ENCODE results near the gene RESF1.

Gene RESF1

GRCh38 chr12:31959701-31960391, 631 bp downstream of the RESF1 start:
- peak; percentile 90 for DNase-seq

DNA sequence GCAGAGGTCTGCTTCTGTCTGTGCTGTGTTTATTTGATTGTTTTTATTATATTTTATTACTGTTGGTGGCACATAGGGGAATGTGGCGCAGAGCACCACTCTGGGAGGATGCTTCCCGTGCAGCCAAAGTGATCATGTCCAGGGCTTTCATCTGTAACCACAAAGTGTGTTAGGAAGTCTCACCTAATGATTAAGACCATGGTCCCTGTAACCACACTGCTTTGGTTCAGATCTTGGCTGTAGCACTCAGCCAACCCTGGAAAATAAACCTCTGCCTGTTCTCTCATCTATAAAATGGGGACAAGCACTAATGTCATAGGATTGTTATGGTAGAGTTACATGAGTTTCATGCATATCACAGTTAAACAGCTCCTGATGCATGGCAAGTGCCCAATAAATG, 1.9 kb downstream of the RESF1 start:
- no peak for DNase-seq

- DNase-seq: no peak
Observed at GRCh38 chr12:31962076-31962475, 2.9 kb downstream of the RESF1 start.

GRCh38 chr12:31964280-31964679, 5.1 kb downstream of the RESF1 start:
- DNase-seq: no peak

- DNase-seq: no peak
Observed at GRCh38 chr12:31965090-31965489, 5.9 kb downstream of the RESF1 start.

GRCh38 chr12:31966558-31967205, 7.5 kb downstream of the RESF1 start:
- DNase-seq: no peak

- DNase-seq: no peak
Observed at GRCh38 chr12:31967539-31967938, 8.3 kb downstream of the RESF1 start.

- DNase-seq: no peak
Observed at GRCh38 chr12:31970199-31970598, 11.0 kb downstream of the RESF1 start.

GRCh38 chr12:31973818-31974217, 14.6 kb downstream of the RESF1 start:
- no peak for DNase-seq

- no peak for DNase-seq
Observed at GRCh38 chr12:31974673-31975072, 15.5 kb downstream of the RESF1 start.

DNA sequence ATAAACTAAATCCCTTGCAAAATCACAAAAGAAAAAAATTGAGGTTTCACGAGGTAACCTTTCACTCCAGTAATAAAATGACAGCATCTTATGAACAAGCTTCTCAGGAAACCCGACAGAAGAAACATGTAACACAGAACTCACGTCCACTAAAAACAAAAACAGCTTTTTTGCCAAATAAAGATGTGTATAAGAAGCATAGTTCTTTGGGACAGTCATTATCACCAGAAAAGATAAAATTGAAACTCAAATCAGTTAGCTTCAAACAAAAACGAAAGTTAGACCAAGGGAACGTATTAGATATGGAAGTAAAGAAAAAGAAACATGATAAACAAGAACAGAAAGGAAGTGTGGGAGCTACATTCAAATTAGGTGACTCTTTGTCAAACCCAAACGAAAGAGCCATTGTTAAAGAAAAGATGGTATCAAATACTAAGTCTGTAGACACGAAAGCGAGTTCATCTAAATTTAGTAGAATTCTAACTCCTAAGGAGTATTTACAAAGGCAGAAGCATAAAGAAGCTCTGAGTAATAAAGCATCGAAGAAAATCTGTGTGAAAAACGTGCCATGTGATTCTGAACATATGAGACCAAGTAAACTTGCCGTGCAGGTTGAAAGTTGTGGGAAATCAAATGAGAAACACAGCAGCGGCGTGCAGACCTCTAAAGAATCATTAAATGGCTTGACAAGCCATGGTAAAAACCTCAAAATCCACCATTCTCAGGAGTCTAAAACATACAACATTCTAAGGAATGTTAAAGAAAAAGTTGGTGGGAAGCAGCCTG, 25.8 kb downstream of the RESF1 start:
- DNase-seq: no peak

DNA sequence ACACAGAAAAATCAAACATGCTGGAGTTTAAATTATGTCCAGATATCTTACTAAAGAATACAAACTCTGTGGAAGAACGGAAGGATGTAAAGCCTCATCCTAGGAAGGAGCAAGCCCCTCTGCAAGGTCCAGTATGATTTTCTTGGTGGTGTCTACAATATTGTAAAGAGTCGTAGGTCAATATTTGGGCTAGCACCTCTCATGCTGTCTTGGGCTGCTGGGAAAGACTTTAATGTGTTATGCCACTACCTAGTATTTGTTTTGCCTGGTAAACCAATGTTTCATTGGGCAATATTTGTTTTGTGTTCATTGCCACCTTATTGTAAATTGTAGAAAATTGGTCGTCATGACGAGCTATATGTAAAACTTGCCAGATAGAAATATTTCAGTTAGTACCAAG, 26.6 kb downstream of the RESF1 start:
- DNase-seq: no peak

- DNase-seq: no peak
Observed at GRCh38 chr12:31989571-31990362, 30.6 kb downstream of the RESF1 start.

DNA sequence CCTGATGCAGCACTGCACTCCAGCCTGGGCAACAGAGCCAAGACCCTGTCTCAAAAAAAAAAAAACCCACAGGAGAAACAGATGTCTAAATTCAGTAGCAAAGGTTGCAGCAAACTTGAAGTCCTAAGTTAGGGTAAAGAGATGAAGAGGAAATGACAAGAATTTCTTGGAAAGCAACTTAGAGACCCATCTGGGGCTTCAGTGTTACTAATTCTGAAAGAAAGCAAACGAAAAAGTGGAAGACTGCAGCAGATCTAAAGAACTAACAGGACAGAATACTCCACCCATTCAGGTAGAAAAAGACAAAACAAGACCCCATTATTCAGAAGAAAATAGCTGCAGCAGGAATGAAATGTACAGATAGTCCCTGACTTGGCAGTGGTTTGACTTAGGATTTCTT, 31.9 kb downstream of the RESF1 start:
- DNase-seq: no peak

GRCh38 chr12:31991815-31992214, 32.6 kb downstream of the RESF1 start:
- no peak for DNase-seq

GRCh38 chr12:31999692-32000091, 40.5 kb downstream of the RESF1 start:
- no peak for DNase-seq

DNA sequence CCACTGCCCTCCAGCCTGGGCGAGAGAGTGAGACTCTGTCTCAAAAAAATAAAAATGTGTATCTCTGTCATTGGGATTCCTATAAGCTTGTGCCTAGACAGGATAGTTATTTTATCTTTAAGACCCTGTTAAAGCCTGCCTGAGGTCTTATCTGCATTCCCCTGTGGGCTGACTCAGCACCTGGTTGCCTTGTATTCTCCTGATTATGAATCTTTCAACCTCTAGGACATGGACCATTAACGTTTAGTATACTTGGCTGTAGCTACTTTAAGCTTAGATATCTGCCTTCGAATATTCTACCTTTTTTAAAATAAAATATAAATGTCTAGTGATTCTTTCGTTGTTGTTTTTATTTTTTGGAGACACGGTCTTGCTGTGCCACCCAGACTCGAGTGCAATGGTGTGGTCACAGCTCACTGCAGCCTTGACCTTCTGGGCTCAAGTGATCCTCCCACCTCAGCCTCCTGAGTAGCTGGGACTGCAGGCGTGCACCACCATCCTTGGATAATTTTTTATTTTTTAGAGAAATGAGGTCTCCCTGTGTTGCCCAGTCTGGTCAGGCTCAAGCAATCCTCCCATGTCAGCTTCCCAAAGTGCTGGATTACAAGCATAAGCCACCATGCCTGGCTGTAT, 41.3 kb downstream of the RESF1 start:
- DNase-seq: no peak

GRCh38 chr12:32002848-32003493, 43.8 kb downstream of the RESF1 start:
- DNase-seq: no peak

DNA sequence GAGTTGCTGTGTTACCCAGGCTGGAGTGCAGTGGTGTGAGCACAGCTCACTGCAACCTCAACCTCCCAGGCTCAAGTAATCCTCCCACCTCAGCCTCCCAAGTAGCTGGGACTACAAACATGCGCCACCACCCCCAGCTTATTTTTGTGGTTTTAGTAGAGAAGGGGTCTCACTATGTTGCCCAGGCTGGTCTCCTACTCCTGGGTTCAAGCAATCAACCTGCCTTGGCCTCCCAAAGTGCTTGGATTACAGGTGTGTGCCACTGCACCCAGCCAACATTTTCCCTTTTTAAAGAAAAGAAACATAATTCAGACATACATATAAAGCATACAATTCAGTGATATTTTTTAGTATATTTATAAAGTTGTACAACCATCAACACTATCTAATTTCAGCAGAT, 44.4 kb downstream of the RESF1 start:
- no peak for DNase-seq

DNA sequence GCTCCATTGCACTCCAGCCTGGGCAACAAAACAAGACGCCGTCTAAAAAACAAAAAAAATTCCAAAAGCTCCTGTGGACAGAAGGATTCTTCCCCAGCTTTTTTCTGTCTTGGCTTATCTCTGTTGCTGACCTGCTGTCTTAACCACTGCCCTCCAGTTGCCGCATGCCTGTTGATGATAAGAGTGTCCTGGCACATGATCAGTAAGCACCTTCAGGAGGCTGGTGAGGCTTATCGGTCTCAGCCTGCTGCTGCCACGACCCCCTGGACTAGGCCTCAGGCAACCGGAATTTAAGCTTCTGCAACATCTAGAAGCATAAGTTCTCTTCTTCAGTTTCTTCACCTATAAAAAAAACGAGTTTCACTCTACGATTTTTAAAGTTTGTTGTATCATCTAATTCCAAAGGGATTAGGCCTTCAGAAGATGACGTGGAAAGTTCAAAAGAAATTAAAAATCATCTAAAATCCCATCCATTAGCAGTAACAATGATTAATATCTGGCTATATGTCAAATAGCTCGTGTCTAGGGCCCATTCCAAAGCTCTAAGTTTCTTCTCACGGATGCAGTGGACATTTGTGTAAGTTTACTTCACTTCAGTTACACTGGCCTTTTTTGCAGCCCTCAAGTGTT, 46.4 kb downstream of the RESF1 start:
- no peak for DNase-seq

All from eye (tissue), 1 donor.